HG03135 (cell line): ENCODE results near the gene RABL2A.
"Not testable (repeated sequence)": the region's sequence is repeated elsewhere in the genome, so short reads cannot be mapped to it uniquely, and the experiment has no call there.

Source experiments
- ATAC-seq: cut with Tn5 transposase; IDR thresholded peaks from one replicate; pipeline ENCODE4 v1.9.1; 2021; ENCODE audit warnings: mild to moderate bottlenecking, moderate library complexity; ENCODE audit not compliant: unreplicated experiment

The RABL2A gene

DNA sequence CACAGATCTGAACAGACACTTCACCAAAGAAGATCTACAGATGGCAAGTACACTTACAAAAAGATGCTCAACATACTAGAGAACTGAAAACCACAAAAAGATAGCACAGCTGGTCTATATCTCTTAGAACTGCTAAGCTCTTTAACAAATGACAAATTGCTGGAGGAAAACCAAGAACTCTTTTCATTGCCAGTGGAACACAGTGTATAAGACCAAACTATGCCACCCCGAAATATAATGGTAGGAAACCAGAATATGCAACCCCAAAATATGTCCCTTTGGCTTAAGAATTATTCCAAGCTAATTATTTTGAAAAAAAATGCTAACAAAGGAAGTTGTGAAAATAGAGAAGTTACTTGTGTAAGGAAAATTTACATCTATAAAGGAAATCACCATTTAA, 21.0 kb upstream of the RABL2A start:
- ATAC-seq: not testable (repeated sequence)

DNA sequence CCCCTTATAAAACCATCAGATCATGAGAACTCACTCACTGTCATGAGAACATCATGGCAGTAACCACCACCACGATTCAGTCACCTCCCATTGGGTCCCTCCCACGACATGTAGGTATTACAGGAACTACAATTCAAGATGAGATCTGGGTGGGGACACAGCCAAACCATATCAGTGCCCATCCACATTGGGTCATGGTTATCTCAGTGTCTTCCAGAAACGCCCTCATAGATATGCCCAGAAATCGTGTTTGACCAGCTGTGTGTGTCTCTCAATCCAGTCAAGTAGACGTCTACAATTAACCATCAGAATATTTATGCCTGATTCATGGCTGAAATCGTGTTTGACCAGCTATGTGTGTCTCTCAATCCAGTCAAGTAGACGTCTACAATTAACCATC, 17.2 kb upstream of the RABL2A start:
- ATAC-seq: not testable (repeated sequence)

DNA sequence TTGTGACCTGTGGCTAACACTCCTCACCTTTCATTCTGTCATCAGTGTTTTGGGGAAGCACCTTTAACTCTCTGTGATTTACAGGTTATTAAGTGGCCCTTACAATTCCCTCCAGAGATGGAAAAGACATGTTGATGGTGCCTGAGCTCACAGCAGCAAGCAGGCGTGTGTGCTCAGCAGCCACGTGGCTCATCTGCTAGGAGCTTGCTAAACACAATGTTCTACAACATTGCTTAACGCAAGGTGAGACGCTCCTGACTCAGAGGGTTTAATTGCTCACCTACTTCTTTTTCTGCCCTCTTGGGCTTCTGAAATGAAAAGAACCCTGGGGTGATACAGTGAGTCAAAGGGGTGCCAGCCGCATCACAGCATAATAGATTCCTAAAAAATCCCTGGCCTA, 6.1 kb upstream of the RABL2A start:
- ATAC-seq: not testable (repeated sequence)

DNA sequence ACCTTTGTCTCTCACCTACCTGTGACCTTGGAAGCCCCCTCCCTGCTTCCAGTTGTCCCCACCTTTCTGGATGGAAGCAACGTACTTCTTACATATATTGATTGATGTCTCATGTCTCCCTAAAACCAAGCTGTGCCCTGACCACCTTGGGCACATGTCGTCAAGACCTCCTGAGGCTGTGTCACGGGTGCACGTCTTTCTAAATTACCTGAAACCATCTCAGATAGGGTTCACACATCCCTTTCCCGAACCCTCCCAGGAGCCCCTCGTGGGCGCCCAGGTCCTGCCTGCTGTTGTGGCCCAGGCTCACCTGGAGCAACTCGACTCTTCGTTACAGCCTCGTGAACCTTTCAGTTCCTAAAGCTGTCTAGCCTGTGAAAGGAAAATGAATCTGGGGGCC, 1.2 kb upstream of the RABL2A start:
- ATAC-seq: not testable (repeated sequence)

DNA sequence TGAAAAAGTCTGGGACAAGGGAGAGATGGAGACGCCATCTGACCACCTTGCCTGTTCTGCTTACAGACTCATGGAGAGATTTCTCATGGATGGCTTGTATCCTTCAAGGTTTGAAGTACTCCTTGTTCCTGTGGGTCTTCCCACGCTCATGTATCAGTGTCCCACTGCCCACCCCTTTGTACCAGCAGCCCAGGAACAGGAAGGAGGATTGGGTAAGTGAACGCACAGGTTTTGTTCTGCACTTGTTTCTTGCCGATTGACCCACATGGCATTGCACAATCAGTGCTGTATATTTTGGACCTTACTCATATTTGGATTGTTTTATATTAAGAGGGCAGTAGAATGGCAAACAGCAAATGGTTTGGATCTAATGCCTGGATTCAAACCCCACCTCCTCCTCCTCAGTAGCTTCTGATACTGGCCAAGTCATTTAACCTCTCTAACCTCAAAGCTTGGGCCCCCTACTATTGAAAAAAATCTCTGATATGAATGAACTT, 5.8 kb downstream of the RABL2A start:
- not testable (repeated sequence) for ATAC-seq

DNA sequence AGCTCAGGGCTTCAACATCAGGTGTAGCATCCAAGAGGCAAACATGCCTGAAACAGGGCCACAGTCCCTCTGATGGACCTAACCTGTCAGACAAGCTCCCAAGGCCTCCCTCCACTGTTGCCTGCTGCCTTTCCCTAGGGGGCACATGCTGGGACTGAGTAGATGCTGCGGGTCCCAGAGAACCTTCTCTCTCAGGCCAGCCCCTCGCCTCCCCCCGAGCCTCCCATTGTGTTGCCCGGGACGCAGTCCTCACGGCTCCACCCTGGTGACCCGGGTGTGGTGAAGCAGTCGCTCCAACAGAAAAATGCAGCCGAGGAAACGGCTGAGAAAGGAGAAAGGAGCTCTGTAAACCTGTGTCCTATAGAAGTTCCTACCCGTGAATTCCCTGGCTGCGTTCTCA, 8.3 kb downstream of the RABL2A start:
- ATAC-seq: not testable (repeated sequence)

DNA sequence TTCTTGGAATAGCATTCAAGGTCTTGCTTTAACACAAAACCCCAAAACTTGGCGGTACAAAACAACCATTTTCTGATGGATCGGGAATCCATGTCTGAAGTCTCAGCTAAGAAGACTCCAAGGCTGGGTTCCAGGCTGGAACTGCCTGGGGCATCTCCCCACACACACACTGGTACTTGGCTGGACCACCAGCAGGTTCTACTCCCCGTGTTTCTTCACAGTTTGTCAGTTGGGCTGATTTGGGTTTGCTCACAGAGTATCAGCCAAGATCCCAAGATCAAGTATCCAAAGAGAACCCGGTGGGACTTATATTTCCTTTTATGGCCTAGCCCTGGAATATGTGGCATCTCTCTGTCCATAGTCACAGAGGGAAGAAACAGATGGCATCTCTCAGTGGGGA, 9.2 kb downstream of the RABL2A start:
- not testable (repeated sequence) for ATAC-seq

DNA sequence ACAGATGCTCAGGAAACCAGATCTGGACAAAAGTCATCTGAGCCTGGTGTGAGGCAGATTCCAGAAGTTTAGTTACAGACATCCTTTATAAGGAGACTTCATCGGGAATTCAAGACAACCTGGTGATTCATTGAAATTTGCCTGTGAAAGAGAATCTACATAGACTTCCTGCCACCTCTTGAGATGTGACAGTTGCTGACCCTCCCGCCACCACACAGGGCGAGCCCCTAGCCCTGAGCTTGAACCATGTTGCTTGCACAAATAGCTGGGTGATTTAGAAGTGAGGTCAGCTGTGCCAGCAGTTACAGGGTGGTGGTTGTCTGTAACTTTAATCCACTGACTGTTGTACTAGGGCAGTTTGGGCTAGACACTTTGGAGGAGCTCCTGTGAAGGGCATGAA, 11.0 kb downstream of the RABL2A start:
- not testable (repeated sequence) for ATAC-seq

DNA sequence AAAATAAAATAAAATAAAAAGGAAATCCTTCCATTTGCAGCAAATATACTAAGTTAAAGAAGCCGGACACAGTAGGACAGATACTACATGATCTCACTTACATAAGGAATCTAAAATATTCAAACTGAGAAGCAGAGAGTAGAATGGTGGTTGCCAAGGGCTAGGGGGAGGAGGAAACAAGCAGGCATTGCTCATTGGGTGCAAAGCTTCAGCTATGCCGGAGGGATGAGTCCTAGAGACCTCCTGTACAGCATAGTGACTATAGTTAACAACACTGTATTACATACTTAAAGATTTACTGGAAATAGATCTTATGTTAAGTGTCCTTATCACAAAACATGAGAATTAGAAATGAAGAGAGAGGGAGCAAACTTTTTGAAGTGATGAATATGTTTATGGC, 19.2 kb downstream of the RABL2A start:
- ATAC-seq: not testable (repeated sequence)

DNA sequence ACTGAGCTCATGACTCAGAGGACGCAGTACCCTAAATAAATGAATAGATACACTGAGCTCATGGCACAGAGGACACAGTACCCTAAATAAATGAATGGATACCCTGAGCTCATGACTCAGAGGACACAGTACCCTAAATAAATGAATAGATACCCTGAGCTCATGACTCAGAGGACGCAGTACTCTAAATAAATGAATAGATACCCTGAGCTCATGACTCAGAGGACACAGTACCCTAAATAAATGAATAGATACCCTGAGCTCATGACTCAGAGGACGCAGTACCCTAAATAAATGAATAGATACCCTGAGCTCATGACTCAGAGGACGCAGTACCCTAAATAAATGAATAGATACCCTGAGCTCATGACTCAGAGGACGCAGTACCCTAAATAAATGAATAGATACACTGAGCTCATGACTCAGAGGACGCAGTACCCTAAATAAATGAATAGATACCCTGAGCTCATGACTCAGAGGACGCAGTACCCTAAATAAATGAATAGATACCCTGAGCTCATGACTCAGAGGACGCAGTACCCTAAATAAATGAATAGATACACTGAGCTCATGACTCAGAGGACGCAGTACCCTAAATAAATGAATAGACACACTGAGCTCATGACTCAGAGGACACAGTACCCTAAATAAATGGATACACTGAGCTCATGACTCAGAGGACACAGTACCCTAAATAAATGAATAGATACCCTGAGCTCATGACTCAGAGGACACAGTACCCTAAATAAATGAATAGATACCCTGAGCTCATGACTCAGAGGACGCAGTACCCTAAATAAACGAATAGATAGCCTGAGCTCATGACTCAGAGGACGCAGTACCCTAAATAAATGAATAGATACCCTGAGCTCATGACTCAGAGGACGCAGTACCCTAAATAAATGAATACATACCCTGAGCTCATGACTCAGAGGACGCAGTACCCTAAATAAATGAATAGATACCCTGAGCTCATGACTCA, 24.1 kb downstream of the RABL2A start:
- not testable (repeated sequence) for ATAC-seq

DNA sequence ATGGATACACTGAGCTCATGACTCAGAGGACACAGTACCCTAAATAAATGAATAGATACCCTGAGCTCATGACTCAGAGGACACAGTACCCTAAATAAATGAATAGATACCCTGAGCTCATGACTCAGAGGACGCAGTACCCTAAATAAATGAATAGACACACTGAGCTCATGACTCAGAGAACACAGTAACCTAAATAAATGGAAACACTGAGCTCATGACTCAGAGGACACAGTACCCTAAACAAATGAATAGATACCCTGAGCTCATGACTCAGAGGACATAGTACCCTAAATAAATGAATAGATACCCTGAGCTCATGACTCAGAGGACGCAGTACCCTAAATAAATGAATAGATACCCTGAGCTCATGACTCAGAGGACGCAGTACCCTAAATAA, 25.5 kb downstream of the RABL2A start:
- ATAC-seq: not testable (repeated sequence)

DNA sequence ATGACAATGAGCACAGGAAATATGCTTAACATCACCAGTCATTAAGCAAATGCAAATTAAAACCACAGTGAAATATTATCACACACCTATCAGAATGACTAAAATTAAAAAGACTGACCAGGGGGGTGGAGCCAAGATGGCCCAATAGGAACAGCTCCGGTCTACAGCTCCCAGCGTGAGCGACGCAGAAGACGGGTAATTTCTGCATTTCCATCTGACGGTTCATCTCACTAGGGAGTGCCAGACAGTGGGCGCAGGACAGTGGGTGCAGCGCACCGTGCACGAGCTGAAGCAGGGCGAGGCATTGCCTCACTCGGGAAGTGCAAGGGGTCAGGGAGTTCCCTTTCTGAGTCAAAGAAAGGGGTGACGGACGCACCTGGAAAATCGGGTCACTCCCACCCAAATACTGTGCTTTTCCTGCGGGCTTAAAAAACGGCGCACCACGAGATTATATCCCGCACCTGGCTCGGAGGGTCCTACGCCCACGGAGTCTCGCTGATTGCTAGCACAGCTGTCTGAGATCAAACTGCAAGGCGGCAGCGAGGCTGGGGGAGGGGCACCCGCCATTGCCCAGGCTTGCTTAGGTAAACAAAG, 29.1 kb downstream of the RABL2A start:
- ATAC-seq: not testable (repeated sequence)

DNA sequence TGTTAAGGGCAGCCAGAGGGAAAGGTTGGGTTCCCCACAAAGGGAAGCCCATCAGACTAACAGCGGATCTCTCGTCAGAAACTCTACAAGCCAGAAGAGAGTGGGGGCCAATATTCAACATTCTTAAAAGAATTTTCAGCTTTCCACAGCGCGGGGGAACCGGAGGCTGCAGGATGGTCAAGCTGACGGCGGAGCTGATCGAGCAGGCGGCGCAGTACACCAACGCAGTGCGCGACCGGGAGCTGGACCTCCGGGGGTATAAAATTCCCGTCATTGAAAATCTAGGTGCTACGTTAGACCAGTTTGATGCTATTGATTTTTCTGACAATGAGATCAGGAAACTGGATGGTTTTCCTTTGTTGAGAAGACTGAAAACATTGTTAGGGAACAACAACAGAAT, 30.7 kb downstream of the RABL2A start:
- ATAC-seq: not testable (repeated sequence)

DNA sequence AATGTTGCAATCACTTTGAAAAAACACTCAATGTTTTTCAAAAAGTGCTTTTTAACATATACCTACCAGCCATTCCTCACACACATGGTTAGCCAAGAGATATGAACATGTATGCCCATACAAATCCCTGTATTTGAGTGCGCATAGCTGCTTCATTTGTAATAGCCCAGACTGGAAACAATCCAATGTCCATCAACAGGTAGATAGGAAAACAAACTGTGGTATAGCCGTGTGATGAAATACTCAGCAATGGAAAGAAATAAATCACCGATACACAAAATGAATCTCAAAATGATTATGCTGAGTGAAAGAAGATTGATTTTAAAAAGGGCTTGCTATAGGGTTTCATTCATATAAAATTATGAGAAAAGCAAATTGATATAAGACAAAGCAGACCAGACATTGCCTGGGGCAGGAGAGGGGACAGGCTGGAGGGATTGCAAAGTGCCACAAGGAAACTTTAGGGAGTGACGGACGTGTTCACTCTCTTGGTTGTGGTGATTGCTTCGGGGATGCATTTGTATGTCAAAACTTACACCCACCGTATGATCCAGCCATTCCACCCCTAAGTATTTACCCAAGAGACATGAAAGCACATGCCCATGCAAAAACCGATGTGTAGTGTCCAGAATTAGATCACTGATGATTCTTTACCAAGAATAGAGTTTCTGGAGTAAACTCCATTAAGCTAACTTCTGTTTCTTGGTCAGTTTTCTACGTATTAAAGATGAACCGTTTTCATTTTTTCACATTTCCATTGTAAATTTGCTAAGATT, 36.4 kb downstream of the RABL2A start:
- ATAC-seq: not testable (repeated sequence)

DNA sequence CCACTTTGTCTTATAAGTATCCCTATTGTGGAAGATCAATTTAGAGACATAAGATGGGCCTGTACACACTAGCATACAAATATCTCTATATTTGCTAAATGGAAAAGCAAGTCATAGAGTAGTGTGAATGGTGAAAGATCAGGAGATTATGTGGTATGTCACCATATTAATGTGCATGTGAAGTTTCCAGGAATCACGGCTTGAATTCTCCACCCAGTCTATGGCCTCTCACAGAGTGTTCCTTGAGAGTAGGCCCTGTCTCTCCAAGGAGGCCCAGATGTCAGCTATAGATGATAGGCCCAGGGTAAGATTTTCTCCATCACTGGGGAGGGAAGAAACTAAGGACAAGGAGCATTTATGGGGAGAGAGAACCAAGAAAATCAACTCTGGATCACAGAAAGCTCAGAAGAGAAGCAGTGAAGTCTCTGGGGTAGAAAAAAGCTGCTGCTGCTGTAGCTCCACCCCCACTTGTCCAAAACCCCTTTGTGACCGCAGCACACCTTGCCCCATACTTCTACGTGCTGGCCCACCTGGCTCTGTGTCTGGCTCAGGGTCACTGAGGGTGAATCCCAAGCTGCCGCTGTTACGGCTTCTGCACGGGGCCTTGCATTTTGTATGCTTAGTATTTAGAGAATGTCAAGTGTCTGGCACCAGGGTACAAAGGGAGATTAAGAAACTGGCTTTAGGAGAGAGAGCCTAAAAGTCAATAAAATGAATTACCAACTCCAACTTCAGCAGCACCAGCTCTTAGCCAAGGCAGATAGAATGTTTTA, 37.9 kb downstream of the RABL2A start:
- ATAC-seq: not testable (repeated sequence)

DNA sequence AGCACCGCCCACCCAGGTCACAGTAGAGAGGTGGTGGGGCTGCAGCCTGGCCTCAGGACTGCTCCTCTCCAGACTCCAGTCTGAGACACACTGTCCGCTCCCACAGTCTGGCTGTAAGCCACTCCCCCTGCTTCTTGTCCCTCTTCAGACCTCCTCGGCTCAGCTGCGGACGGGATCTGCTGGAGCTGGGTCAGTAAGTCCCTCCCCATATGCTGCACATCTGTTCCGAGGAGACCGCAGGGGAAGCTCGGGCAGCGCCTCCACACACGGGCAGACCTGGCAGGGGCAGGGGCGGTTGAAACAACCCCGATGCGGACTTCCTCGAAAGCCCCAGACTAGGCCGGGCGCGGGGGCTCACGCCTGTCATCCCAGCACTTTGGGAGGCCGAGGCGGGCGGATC, 41.9 kb downstream of the RABL2A start:
- not testable (repeated sequence) for ATAC-seq

DNA sequence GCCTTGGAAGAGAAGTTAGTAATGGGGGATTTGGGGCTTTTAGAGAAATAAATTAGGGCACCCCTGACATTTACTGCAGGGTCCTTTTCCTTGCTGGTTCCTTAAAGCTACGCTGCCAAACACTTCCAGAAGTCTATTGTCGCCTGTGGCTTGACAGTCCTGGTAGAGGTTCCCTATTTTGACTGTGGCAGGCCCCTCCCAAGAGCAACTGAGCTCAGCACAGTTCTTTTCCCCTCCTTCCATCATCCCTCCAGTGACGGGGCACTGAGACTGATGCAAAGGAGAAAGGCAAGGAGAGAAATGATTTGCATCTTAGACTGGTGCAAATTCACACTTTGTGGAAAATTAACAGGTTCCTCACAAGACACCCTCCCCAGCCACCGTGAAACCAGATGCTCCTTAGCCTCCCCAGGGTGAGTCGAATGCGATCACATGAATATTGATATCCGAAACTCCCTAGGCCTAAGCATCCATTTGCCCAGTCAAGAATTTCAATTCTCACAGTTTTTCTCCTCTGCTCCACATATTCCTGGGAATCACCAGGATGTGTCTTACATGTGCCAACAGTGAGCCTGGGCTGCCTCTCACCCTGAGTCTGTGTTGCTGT, 45.4 kb downstream of the RABL2A start:
- no peak for ATAC-seq

DNA sequence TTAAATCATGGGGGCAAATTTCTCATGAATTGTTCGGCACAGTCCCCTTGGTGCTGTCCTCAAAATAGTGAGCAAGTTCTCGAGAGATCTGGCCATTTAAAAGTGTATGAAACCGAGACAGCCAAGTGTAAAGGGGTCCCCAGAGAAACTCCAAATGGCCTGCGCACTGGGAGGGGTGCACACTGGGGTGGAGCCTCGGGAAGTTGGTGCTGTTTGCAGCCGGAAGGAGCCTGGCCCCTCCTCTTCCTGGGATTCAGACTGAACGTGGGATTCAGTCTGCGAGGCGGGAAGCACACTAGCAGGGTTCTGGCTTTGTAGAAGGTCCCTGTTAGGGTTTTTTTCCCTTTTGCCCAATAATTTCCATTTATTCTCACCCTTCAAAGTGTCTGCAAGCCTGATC, 48.8 kb downstream of the RABL2A start:
- no peak for ATAC-seq

DNA sequence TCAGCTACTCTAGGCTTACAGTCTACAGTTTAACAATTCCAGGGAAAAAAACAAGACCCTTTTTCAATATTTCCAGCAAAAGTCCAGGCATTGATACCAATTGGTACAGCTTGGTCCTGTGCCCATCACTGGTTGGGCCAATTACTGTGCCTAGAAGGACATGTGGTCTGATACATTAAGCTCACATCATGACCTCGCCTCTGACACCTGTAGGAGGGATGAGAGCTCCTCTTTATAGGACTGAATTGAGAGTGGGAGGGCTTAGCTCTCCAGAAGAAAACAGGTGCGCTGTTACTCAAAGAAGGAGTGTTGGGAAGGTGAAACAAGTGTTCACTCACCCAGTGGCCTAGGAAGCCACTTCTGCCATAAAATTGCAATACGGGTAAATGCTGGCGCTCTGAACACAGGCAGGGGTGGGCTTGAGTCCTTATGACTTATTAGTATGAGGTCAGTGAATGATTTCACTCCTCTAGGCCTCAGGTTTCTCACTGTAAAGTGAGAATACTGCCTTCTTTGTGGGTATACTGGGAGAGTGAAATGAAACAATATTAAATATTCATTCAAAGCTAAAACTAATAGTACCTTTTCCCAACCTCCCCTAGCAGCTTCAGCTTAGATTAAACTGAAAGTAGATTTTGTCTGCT, 49.7 kb downstream of the RABL2A start:
- ATAC-seq: no peak
